CD4-positive, alpha-beta T cell treated with Interleukin-4 for 4 hours (primary cell): ENCODE results near the gene DNAJC17.

ENCODE experiments used
- DNase-seq: peaks from one replicate; pipeline ENCODE4 v3.0.0-alpha.2; 2020

The DNAJC17 gene, protein sequence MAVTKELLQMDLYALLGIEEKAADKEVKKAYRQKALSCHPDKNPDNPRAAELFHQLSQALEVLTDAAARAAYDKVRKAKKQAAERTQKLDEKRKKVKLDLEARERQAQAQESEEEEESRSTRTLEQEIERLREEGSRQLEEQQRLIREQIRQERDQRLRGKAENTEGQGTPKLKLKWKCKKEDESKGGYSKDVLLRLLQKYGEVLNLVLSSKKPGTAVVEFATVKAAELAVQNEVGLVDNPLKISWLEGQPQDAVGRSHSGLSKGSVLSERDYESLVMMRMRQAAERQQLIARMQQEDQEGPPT

DNA sequence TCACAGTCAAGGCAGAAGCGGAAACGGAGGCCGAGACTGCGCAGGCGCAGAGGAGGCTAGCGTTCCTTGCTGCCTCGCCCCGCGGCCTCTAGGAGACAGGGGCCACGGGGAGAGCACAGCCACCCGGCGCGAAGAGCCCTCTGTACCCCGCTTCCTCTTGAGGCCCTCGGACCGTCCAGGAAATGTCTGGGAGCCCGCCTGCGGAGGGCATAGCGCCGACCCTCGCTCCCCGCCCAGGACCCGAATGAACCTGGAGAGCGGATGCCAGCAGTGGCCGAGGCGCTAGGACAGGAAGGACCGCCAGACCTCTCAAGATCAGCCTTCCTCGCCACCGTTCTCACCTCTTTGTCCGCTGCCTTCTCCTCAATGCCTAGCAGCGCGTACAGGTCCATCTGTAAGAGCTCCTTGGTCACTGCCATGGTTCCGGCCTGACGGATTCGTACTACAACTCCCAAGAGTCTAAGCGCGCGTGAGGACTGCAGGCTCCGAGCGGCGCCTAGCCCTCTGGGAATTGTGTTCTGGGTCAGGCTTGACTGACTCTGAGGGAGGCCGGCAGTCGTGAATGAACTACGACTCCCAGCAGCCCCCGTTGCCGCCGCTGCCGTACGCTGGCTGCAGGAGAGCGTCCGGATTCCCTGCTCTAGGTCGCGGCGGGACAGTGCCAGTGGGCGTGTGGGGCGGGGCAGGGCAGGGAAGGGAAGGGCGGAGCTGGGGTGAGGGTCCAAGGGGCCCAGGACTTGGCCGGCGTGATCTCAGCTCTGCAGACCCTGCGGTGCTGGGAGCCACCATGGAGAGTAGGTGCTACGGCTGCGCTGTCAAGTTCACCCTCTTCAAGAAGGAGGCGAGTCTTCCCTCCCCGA, at the start of gene DNAJC17, which contains the start of gene ZFYVE19:
DNAJC17 (minus strand) TSS at position 446 of the 860 bp plus-strand sequence; CDS start at position 419, 27 bp downstream.
ZFYVE19 (plus strand) TSS at position 62 of the 860 bp plus-strand sequence; CDS start at position 563, 501 bp downstream.
- peak; percentile 94 for DNase-seq

- no peak for DNase-seq
Observed at GRCh38 chr15:40856746-40857145, 49.5 kb upstream of the DNAJC17 start.

DNA sequence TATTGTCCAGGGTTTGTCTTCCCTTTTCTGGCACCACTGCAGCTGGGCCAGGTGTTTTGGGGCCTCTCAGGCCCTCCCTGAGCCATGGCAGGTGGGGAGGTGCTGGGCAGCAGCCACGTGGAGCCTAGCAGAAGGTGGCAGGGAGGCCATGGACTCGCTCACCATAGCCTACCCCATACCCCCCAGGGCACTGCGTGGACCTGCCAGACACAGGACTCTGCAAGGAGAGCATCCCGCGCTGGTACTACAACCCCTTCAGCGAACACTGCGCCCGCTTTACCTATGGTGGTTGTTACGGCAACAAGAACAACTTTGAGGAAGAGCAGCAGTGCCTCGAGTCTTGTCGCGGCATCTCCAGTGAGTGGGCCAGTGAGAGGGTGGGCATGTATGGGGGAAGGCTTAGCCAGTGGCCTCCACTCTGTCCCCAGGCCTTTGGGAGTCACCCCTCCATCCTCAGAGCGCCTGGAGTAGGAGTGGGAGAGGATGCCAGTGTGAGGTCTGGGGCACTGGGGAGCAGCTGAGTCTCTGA, 48.5 kb upstream of the DNAJC17 start:
- no peak for DNase-seq

DNA sequence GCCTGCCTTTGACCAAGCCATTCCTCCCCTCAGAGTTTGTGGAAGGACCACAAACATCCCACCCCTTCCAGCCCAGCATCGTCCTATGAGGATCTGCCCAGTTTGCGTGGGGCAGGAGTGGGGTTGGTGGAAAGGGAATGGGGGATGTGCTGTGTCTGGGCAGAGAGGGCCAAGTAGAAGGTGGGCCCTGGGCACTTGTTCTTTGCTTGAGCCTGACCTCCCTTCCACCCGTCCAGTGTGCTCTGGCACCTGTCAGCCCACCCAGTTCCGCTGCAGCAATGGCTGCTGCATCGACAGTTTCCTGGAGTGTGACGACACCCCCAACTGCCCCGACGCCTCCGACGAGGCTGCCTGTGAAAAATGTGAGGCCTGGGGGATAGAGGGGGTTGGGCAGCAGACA, 46.9 kb upstream of the DNAJC17 start:
- DNase-seq, result no peak

DNA sequence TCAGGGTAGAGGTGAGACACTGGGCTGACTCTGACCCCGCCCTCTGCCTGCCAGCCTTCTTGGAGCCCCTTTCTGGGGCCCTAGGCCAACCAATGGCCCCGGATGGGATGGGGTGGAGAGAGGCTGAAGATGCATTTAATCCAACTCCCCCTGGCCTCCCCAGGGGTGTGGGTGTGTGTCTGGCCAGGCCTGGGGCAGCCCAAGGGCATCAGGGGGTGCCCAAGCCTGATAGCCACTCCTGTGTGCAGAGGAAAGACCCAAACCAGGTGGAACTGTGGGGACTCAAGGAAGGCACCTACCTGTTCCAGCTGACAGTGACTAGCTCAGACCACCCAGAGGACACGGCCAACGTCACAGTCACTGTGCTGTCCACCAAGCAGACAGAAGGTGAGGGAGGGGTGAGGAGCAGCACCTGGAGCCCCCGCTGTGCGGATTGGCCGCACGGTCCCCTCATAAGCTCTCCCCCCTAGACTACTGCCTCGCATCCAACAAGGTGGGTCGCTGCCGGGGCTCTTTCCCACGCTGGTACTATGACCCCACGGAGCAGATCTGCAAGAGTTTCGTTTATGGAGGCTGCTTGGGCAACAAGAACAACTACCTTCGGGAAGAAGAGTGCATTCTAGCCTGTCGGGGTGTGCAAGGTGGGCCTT, 46.1 kb upstream of the DNAJC17 start:
- no peak for DNase-seq

DNA sequence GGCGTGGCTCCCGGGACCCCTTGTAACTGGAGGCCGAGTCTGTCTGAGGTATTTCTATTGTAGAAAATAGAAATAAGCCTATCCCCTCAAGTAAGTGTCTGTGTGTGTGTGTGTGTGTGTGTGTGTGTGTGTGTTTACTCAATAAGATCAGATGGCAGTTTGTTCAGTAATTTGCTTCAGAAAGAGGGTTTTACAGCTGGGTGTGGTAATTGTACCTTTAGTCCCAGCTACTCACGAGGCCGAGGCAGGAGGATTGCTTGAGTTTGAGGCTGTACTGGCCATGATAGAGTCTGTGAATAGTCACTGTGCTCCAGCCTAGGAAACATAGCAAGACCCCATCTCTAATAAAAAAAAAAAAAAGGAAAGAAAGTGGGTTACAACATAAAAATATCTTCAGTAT, 45.3 kb upstream of the DNAJC17 start:
- DNase-seq, result no peak

- no peak for DNase-seq
Observed at GRCh38 chr15:40850576-40851112, 43.4 kb upstream of the DNAJC17 start.

DNA sequence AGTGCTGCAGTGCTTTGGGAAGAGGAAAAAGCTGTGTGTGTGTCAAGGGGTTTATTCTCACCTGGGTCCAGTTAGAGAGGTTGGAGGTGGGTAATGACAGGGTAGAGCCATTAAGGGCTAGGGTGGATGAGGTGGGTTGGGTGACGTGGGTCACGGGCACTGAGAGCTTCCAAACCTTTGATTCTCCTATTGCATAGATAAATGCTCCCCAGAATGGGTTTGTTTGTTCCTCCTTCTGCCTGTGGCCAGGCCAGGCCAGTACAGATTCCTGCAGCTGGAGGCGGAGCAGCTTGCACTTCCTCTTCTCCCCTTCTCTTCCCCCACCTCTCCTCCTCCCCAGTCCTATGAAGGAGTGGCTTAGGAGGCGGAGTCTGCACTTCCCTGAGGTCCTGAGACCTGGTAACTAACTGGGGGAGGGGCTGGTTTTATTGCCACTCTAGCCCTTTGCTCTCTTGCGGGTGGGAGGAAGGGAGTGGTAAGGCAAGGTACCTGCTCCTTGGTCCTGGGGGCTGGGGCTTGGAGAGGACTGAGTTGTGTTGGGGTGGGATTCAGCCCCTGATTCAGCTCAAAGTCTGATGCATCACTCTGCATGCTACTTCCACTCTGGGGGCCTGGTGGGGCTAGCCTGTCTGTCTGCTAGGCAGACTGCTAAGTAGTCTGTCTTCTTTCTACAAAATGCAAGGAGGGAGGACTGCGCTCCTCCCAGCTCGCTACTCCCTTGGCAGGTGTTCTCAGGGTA, 40.1 kb upstream of the DNAJC17 start:
- peak; percentile 13 for DNase-seq

DNA sequence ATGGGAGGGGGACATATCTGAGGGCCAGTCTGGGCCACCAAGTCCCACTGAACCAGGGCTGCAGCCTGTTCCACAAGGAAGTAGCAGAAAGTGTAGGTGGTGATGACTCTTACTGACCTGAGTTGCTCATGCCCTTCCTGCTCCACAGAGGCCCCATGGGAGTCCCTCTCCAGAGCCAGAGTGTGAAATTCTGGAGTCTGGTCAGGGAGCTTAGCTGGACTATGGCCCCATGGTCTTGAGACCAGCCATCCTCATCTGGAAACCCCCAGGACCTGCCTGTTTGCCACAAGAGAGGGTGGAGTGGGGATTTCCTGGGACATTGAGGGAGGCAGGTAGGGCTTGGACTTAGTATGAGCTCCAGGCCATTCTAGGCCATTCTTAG, 39.6 kb upstream of the DNAJC17 start:
- no peak for DNase-seq

DNA sequence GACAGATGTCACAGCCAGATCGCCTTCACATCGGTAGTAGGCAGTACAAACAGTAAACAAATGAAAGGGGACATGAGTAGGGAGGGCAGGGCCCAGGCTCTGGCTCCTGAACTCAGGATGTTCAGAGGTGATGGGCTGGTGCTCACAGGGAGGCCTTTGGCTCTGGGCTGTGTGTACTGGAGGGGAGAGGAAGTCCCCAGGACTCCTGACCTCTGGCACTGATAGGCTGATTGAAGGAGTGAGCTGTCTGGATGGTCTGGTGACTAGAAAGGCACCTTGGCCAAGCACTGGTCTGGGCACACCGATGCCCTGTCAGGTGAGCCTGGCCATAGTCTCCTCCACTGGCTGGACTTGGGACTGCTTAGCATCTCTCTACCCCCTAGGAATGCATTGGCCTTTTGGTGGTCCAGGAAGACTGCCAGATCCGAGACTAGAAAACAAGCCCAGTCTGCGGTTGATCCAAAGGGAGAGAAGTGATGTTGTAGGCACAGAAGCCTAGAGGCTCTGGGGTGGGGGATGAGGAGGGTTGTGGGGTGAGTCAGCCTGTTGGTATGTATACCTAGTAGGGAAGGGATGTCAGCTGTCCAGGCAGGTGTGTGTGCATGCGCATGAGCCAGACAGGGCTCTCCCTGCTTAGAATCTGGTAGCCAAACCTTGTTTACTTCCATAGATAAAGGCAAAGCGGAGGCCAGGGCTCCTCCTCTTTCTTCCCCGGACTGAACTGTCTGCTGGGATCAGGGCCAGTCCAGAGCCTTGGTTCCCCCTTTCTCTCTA, 38.4 kb upstream of the DNAJC17 start:
- DNase-seq, result no peak

- no peak for DNase-seq
Observed at GRCh38 chr15:40845036-40845435, 37.8 kb upstream of the DNAJC17 start.

DNA sequence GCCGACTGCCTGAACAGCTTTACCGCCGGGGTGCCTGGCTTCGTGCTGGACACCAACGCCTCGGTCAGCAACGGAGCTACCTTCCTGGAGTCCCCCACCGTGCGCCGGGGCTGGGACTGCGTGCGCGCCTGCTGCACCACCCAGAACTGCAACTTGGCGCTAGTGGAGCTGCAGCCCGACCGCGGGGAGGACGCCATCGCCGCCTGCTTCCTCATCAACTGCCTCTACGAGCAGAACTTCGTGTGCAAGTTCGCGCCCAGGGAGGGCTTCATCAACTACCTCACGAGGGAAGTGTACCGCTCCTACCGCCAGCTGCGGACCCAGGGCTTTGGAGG, 37.4 kb upstream of the DNAJC17 start:
- peak; percentile 14 for DNase-seq

DNA sequence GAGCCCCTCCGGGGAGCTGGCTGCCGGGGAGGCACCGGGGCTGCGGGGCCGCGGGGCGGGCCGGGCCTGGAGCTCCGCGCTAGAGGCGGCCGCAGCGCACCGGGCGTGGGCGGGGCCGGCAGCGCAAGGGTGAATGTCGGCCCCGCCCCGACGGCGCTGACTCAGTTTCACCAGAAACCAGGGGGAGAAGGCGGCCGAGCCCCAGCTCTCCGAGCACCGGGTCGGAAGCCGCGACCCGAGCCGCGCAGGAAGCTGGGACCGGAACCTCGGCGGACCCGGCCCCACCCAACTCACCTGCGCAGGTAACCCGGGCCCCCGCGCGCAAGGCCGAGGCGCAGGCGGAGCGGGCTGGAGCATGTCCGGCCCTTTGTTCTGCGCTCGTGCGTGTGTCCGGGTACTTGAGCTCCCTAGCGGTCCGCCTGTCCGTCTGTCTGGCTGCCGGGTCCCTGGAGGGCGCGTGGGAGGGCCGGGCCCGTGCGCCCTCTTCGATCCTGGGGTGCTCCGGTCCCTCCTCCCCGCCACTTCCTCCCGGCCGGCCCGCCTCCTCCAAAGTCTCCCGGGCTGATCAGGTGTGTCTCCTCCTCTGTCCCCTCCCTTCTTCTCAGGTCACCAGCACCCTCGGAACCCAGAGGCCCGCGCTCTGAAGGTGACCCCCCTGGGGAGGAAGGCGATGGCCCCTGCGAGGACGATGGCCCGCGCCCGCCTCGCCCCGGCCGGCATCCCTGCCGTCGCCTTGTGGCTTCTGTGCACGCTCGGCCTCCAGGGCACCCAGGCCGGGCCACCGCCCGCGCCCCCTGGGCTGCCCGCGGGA, 36.8 kb upstream of the DNAJC17 start, which contains the start of gene SPINT1:
SPINT1 (plus strand) TSS at position 164 of the 811 bp plus-strand sequence; CDS start at position 671, 507 bp downstream.
- DNase-seq, result peak; percentile 43

GRCh38 chr15:40843261-40843884, 36.1 kb upstream of the DNAJC17 start:
- DNase-seq, result no peak

GRCh38 chr15:40841741-40842140, 34.5 kb upstream of the DNAJC17 start:
- DNase-seq, result no peak

DNA sequence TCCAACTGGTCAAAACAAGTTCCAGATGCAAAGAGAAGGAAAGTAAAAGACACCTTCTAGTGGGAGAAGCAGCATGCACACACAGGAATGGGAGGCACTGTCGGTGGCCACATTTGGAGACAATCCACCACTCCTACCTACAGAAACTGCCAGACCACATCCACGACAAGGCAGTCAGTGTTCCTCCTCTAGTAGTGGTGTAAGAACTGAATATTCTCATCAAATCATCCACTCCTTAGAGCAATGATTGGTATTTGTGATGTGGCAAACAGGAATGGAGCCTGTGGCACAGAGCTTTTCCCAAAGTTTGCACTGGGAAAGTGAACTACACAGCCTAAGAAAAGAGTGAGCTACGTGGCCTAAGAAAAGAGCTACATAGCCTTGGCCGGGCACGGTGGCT, 31.5 kb upstream of the DNAJC17 start:
- no peak for DNase-seq

DNA sequence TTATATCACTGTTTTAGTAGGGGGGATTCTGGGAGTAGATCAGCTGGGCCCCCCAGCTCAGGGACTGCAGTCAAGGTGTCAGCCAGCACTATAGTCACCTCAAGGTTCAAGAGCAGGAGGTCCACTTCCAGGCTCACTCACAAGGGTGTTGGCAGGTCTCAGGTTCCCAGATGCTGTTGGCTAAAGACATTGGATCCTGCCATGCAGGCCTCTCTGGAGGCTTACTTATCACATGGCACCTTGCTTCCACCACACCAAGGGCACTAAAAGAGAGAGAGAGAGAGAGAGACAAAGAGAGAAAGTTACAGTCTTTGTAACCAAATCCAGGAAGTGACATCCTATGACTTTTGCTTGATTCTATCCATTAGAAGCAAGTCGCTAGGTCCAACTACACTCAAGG, 28.7 kb upstream of the DNAJC17 start:
- no peak for DNase-seq

DNA sequence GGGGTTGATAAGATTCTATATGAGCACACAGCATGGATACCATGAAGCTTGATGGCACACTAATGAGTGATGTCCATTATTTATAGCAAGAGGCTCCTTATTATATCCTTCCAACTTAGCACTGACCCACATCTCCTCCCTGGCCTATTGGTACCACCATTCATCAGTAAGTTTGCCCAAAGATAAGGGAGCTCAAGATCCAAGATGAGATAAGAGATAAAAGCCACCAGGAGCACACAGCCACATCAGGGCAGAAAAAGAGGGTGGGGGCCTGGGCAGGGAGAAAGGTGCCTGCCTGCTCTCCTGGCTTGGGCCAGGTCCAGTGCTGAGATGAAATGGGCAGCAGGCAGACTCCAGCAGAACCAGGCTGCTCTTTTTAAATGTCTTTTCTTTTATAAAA, 25.6 kb upstream of the DNAJC17 start:
- DNase-seq, result no peak

DNA sequence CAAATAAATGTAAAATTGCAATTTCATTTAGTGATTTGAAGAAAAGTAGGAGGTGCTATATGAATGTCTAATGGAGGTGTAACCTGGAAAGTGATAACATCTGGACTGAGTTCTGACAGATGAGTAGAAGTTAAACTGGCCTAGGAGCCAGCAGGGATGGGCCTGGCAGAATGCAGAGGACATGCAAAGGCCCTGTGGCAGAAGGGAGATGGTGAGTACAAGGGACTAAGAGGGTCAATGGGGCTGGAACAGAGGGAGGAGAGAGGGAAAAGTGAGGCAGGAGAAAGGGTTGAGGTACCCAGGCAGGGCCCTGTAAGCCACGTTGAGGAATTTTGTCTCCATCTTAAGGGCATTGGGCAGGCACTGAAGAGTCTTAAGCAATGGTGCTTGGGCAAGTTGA, 24.6 kb upstream of the DNAJC17 start:
- DNase-seq, result no peak

- DNase-seq, result no peak
Observed at GRCh38 chr15:40830884-40831283, 23.6 kb upstream of the DNAJC17 start.
